NT2/D1 (cell line): ENCODE measurements around the gene C8G.

Source experiments
- SUZ12 ChIP-seq: IDR thresholded peaks from 2 replicates; pipeline ENCODE4 v1.6.1; 2011; ENCODE audit not compliant: insufficient read length, insufficient read depth; ENCODE audit errors: extremely low read depth
- YY1 ChIP-seq: IDR thresholded peaks from 2 replicates; pipeline ENCODE4 v1.6.1; 2011; ENCODE audit not compliant: insufficient read length, insufficient read depth
- ZNF274 ChIP-seq: IDR thresholded peaks from 2 replicates; pipeline ENCODE4 v1.6.1; 2011; ENCODE audit warnings: mild to moderate bottlenecking, low read depth, low read length

GRCh38 chr9:136981588-136982231, 36.7 kb downstream of the C8G start:
- TF ChIP-seq ZNF274, result no peak
- TF ChIP-seq SUZ12, result no peak
- TF ChIP-seq YY1, result no peak
